H1 (cell line): Measurements from ENCODE around the gene TOM1L2. TPM values are rescaled to one million over a fixed set of nuclear protein-coding genes. Genes with fewer than 3 reads are reported as not detected.

ENCODE experiments used
- ATF3 ChIP-seq: IDR thresholded peaks from 2 replicates; pipeline ENCODE4 v1.6.1; 2011; ENCODE audit warnings: low read depth, mild to moderate bottlenecking, low read length; ENCODE audit not compliant: insufficient read depth
- CHD7 ChIP-seq: fragments of 300-600 bp; sonication (generic); IDR thresholded peaks from 2 replicates; pipeline ENCODE4 v1.7.1; 2012; ENCODE audit warnings: low read length, moderate library complexity, mild to moderate bottlenecking, inconsistent platforms; ENCODE audit not compliant: insufficient replicate concordance
- CREB1 ChIP-seq: IDR thresholded peaks from 2 replicates; pipeline ENCODE4 v1.6.1; 2012; ENCODE audit warnings: inconsistent platforms
- HDAC2 ChIP-seq, 2 experiments: fragments of 300-600 bp in 1 of 2; sonication (generic) in 1 of 2; IDR thresholded peaks; 2 replicates each; pipeline ENCODE4 v1.6.1; 2011 to 2012; ENCODE audit warnings: low read depth in 2 of 2, low read length in 2 of 2, mild to moderate bottlenecking in 2 of 2, moderate library complexity in 2 of 2, borderline replicate concordance in 1 of 2, inconsistent platforms in 1 of 2
- HDAC6 ChIP-seq: IDR thresholded peaks from one replicate; pipeline ENCODE4 v1.7.1; 2012; ENCODE audit warnings: low read depth, mild to moderate bottlenecking, inconsistent platforms, low read length, moderate library complexity
- MAX ChIP-seq: IDR thresholded peaks from 2 replicates; pipeline ENCODE4 v1.6.1; 2012; ENCODE audit warnings: inconsistent platforms
- POLR2AphosphoS5 ChIP-seq: IDR thresholded peaks from 2 replicates; pipeline ENCODE4 v1.6.1; 2011; ENCODE audit warnings: low read depth, low read length
- SIN3A ChIP-seq, 2 experiments: IDR thresholded peaks in 1 of 2; conservative IDR thresholded peaks in 1 of 2; 2 replicates each; pipeline ENCODE4 v1.6.1; 2011 to 2012; ENCODE audit warnings: low read length in 2 of 2, improper control_type of control experiment in 1 of 2, low read depth in 1 of 2, mild to moderate bottlenecking in 1 of 2
- TAF1 ChIP-seq: IDR thresholded peaks from 2 replicates; pipeline ENCODE4 v1.6.1; 2011; ENCODE audit warnings: mild to moderate bottlenecking, low read depth, low read length
- polyA plus RNA-seq, 7 experiments: library from polyadenylated mRNA; depleted of rRNA in 3 of 7; stranded (reverse) in 5 of 7; unstranded in 2 of 7; fragments of >200 nt in 5 of 7; fragments of 200-250 nt in 2 of 7; gene quantifications; 1 replicate in 5 of 7; 2 replicates in 1 of 7; 4 replicates in 1 of 7; pipeline versions ENCODE4 v1.2.1 to v1.2.3, GENCODE V29; 2011 to 2013; ENCODE audit warnings: missing spikeins in 2 of 7, mixed read lengths in 2 of 7
- total RNA-seq: library from RNA; stranded (reverse); fragmentation: NEBNext Ultra II Directional; extraction: Animal tissue kit (Norgen Biotek cat#: 25700); gene quantifications from 2 replicates; pipeline ENCODE4 v1.2.1, GENCODE V29; 2021

Gene TOM1L2
- total and polyA plus RNA-seq, 2 of the 8 experiments (the other 6 are each of a cell fraction or from before 2014, with no cell fraction given) = 2.0 to 3.4 TPM

- TF ChIP-seq CHD7 = no peak
- TF ChIP-seq HDAC6 = no peak
- TF ChIP-seq CREB1 = no peak
- TF ChIP-seq POLR2AphosphoS5 = no peak
- no peak for TF ChIP-seq TAF1
- TF ChIP-seq HDAC2 (IDR thresholded peaks at IDR 0.05; ENCODE audit: borderline replicate concordance in 1 of 2, low read depth in 2 of 2, low read length in 2 of 2) = no peak
- peak; percentile 66; the same call in 1 of the 2 replicates for TF ChIP-seq MAX
- TF ChIP-seq ATF3 = no peak
- 0 out of 4 replicates have a peak, but pooled peaks of 1 of the 2 experiments have one; percentile 45 for TF ChIP-seq SIN3A (conservative IDR thresholded peaks at IDR 0.05 in 1 of 2, IDR thresholded peaks at IDR 0.05 in 1 of 2; ENCODE audit: low read depth in 1 of 2, low read length in 2 of 2)
Measured at GRCh38 chr17:17882082-17882581, 90.1 kb downstream of the TOM1L2 start (continued).
